GM19397 (cell line): ENCODE data around the gene CYP21A2.
"Not testable (repeated sequence)": the region's sequence is repeated elsewhere in the genome, so short reads cannot be mapped to it uniquely, and the experiment has no call there.

ENCODE experiments used
- ATAC-seq: cut with Tn5 transposase; IDR thresholded peaks from one replicate; pipeline ENCODE4 v1.9.1; 2021; ENCODE audit warnings: mild to moderate bottlenecking, moderate library complexity; ENCODE audit not compliant: unreplicated experiment

Gene CYP21A2

GRCh38 chr6:32028631-32029030 lies 9.6 kb upstream of the CYP21A2 start:
- ATAC-seq, result not testable (repeated sequence)

GRCh38 chr6:32029553-32029952 lies 8.7 kb upstream of the CYP21A2 start:
- ATAC-seq, result not testable (repeated sequence)

- ATAC-seq, result not testable (repeated sequence)
Observed at GRCh38 chr6:32035283-32036013, 2.8 kb upstream of the CYP21A2 start.

GRCh38 chr6:32037136-32037535 lies 1.1 kb upstream of the CYP21A2 start:
- not testable (repeated sequence) for ATAC-seq

- not testable (repeated sequence) for ATAC-seq
Observed at GRCh38 chr6:32038878-32039277, 663 bp downstream of the CYP21A2 start.

GRCh38 chr6:32039321-32040274 lies 1.4 kb downstream of the CYP21A2 start:
- not testable (repeated sequence) for ATAC-seq

- ATAC-seq, result not testable (repeated sequence)
Observed at GRCh38 chr6:32040299-32041049, 2.3 kb downstream of the CYP21A2 start.

GRCh38 chr6:32041050-32041321 lies 2.8 kb downstream of the CYP21A2 start:
- ATAC-seq, result not testable (repeated sequence)

- not testable (repeated sequence) for ATAC-seq
Observed at GRCh38 chr6:32041385-32041784, 3.2 kb downstream of the CYP21A2 start.

- not testable (repeated sequence) for ATAC-seq
Observed at GRCh38 chr6:32042276-32042675, 4.1 kb downstream of the CYP21A2 start.

- ATAC-seq, result not testable (repeated sequence)
Observed at GRCh38 chr6:32043589-32044380, 5.6 kb downstream of the CYP21A2 start.

GRCh38 chr6:32044916-32045315 lies 6.7 kb downstream of the CYP21A2 start:
- ATAC-seq, result not testable (repeated sequence)

GRCh38 chr6:32045811-32046449 lies 7.7 kb downstream of the CYP21A2 start:
- ATAC-seq, result no peak

- ATAC-seq, result no peak
Observed at GRCh38 chr6:32046450-32047083, 8.4 kb downstream of the CYP21A2 start.

- ATAC-seq, result no peak
Observed at GRCh38 chr6:32047084-32047478, 8.9 kb downstream of the CYP21A2 start.

GRCh38 chr6:32047539-32047854 lies 9.3 kb downstream of the CYP21A2 start:
- no peak for ATAC-seq

- ATAC-seq, result no peak
Observed at GRCh38 chr6:32047855-32048766, 9.9 kb downstream of the CYP21A2 start.

GRCh38 chr6:32049149-32049548 lies 10.9 kb downstream of the CYP21A2 start:
- not testable (repeated sequence) for ATAC-seq

GRCh38 chr6:32049736-32050135 lies 11.5 kb downstream of the CYP21A2 start:
- ATAC-seq, result not testable (repeated sequence)
